Neural cell (in vitro differentiated cells): Measurements from ENCODE around the gene OTOF. TPM values are rescaled to one million over a fixed set of nuclear protein-coding genes. Genes with fewer than 3 reads are reported as not detected.

ENCODE experiments used
- H2AFZ ChIP-seq: fragments of 200-600, 300-800 bp; sonication (generic), shearing (Covaris generic); 2 replicates; pipeline ENCODE4 v1.6.0; 2014; ENCODE audit warnings: low read depth, mild to moderate bottlenecking, antibody characterized with exemption, low read length, moderate library complexity
- H3F3A ChIP-seq: fragments of 200-600 bp; shearing (Covaris generic); 2 replicates; pipeline ENCODE4 v1.6.1; 2016; ENCODE audit warnings: mild to moderate bottlenecking, moderate library complexity, mixed read lengths, antibody characterized with exemption, low read length; ENCODE audit not compliant: insufficient read depth, poor library complexity, severe bottlenecking
- H3K27ac ChIP-seq: fragments of 200-600, 300-800 bp; sonication (generic), shearing (Covaris generic); 2 replicates; pipeline ENCODE4 v1.5.1; 2014; ENCODE audit warnings: mild to moderate bottlenecking, low read length, moderate library complexity
- H3K27me3 ChIP-seq: fragments of 300-800, 200-600 bp; sonication (generic), shearing (Covaris generic); 2 replicates; pipeline ENCODE4 v1.6.0; 2014; ENCODE audit warnings: mild to moderate bottlenecking, low read depth, low read length, moderate library complexity; ENCODE audit not compliant: insufficient read depth
- H3K36me3 ChIP-seq: fragments of 300-800, 200-600 bp; sonication (generic), shearing (Covaris generic); 2 replicates; pipeline ENCODE4 v1.5.1; 2014; ENCODE audit warnings: mild to moderate bottlenecking, antibody characterized with exemption, low read length, moderate library complexity; ENCODE audit not compliant: insufficient read depth
- H3K4me2 ChIP-seq: fragments of 300-800, 200-600 bp; sonication (generic), shearing (Covaris generic); 2 replicates; pipeline ENCODE4 v1.6.0; 2014; ENCODE audit warnings: mild to moderate bottlenecking, low read length
- H3K4me3 ChIP-seq: fragments of 300-800, 200-600 bp; sonication (generic), shearing (Covaris generic); 2 replicates; pipeline ENCODE4 v1.5.1; 2014; ENCODE audit warnings: mild to moderate bottlenecking, low read length, moderate library complexity
- H3K79me2 ChIP-seq: fragments of 200-600 bp; shearing (Covaris generic); replicated peaks from 2 replicates; pipeline ENCODE4 v1.6.0; 2014; ENCODE audit warnings: mild to moderate bottlenecking, low read length, moderate library complexity; ENCODE audit not compliant: insufficient read depth
- H3K9ac ChIP-seq: fragments of 300-800, 200-600 bp; sonication (generic), shearing (Covaris generic); 2 replicates; pipeline ENCODE4 v1.6.1; 2016; ENCODE audit warnings: mild to moderate bottlenecking, low read length, mixed read lengths
- H3K9me2 ChIP-seq: fragments of 200-600 bp; shearing (Covaris generic); 2 replicates; pipeline ENCODE4 v1.6.1; 2016; ENCODE audit warnings: mild to moderate bottlenecking, low read length, mixed read lengths; ENCODE audit not compliant: insufficient read depth
- H3K9me3 ChIP-seq: fragments of 200-600, 300-800 bp; sonication (generic), shearing (Covaris generic); 2 replicates; pipeline ENCODE4 v1.6.1; 2016; ENCODE audit warnings: mild to moderate bottlenecking, mixed run types, low read length, moderate library complexity, mixed read lengths
- H4K20me1 ChIP-seq: fragments of 200-600 bp; shearing (Covaris generic); 2 replicates; pipeline ENCODE4 v1.6.1; 2016; ENCODE audit warnings: mild to moderate bottlenecking, mixed run types; ENCODE audit not compliant: insufficient read depth
- CTCF ChIP-seq: fragments of 450-650 bp; IDR thresholded peaks from 2 replicates; pipeline ENCODE4 v1.5.1; 2014; ENCODE audit warnings: antibody characterized with exemption, mild to moderate bottlenecking, moderate library complexity; ENCODE audit not compliant: poor library complexity, severe bottlenecking
- EP300 ChIP-seq: fragments of 450-650 bp; conservative IDR thresholded peaks from 2 replicates; pipeline ENCODE4 v1.6.1; 2014; ENCODE audit warnings: antibody characterized with exemption, mild to moderate bottlenecking, moderate library complexity; ENCODE audit not compliant: poor library complexity, severe bottlenecking
- EZH2 ChIP-seq: fragments of 200-600, 300-800 bp; shearing (Covaris generic), sonication (generic); IDR thresholded peaks from 2 replicates; pipeline ENCODE4 v1.6.1; 2014; ENCODE audit warnings: antibody characterized with exemption, low read length, borderline replicate concordance, mild to moderate bottlenecking; ENCODE audit not compliant: insufficient read depth, poor library complexity, severe bottlenecking
- MXI1 ChIP-seq: fragments of 450-650 bp; conservative IDR thresholded peaks from 2 replicates; pipeline ENCODE4 v1.6.1; 2014; ENCODE audit warnings: antibody characterized with exemption, mild to moderate bottlenecking; ENCODE audit not compliant: poor library complexity, severe bottlenecking
- POLR2AphosphoS5 ChIP-seq: IDR thresholded peaks from 2 replicates; pipeline ENCODE4 v1.6.1; 2012
- RAD21 ChIP-seq: fragments of 450-650 bp; conservative IDR thresholded peaks from 2 replicates; pipeline ENCODE4 v1.6.1; 2014; ENCODE audit warnings: antibody characterized with exemption, mild to moderate bottlenecking, moderate library complexity
- REST ChIP-seq: IDR thresholded peaks from 2 replicates; pipeline ENCODE4 v1.6.1; 2012; ENCODE audit warnings: borderline replicate concordance
- SMC3 ChIP-seq: fragments of 450-650 bp; conservative IDR thresholded peaks from 2 replicates; pipeline ENCODE4 v1.6.1; 2014; ENCODE audit warnings: antibody characterized with exemption, mild to moderate bottlenecking, moderate library complexity; ENCODE audit not compliant: poor library complexity
- TAF1 ChIP-seq: IDR thresholded peaks from 2 replicates; pipeline ENCODE4 v1.6.1; 2012; ENCODE audit warnings: low read depth
- polyA plus RNA-seq: library from polyadenylated mRNA; depleted of rRNA; stranded (reverse); fragments of >200 nt; gene quantifications from 2 replicates; pipeline ENCODE4 v1.2.3, GENCODE V29; 2014

Gene OTOF
- polyA plus RNA-seq, 1 donor from 2014 or later = not detected

- H3K79me2 ChIP-seq = no peaks in the 10 kb centered on the region
- H3K9ac ChIP-seq = no peak overlapping the region
- no peaks in the 10 kb centered on the region for H3K36me3 ChIP-seq
- H3F3A ChIP-seq = no peaks in the 10 kb centered on the region
- TF ChIP-seq POLR2AphosphoS5 = no peak
- no peaks in the 10 kb centered on the region for H3K27me3 ChIP-seq
- no peak overlapping the region for H2AFZ ChIP-seq
- H3K4me2 ChIP-seq = no peak overlapping the region
- no peak overlapping the region for H3K4me3 ChIP-seq
- H3K9me2 ChIP-seq = no peaks in the 10 kb centered on the region
- H3K27ac ChIP-seq = no peak overlapping the region
- no peaks in the 10 kb centered on the region for H4K20me1 ChIP-seq
- H3K9me3 ChIP-seq = no peaks in the 10 kb centered on the region
Observed at GRCh38 chr2:26516781-26517180, 38.9 kb upstream of the OTOF start.

GRCh38 chr2:26516246-26516645, 38.3 kb upstream of the OTOF start:
- H3K9me2 ChIP-seq = no peaks in the 10 kb centered on the region
- H2AFZ ChIP-seq = no peak overlapping the region
- H3K27me3 ChIP-seq = no peaks in the 10 kb centered on the region
- H3K4me3 ChIP-seq = no peak overlapping the region
- no peaks in the 10 kb centered on the region for H3F3A ChIP-seq
- H3K9ac ChIP-seq = no peak overlapping the region
- TF ChIP-seq EZH2 = no peak
- no peak for TF ChIP-seq POLR2AphosphoS5
- TF ChIP-seq SMC3 = no peak
- no peak for TF ChIP-seq CTCF
- no peak for TF ChIP-seq RAD21
- TF ChIP-seq TAF1 = no peak
- no peak for TF ChIP-seq MXI1
- TF ChIP-seq REST = no peak
- TF ChIP-seq EP300 = no peak
- H3K9me3 ChIP-seq = no peaks in the 10 kb centered on the region
- H3K79me2 ChIP-seq = no peaks in the 10 kb centered on the region
- H4K20me1 ChIP-seq = no peaks in the 10 kb centered on the region
- H3K4me2 ChIP-seq = no peak overlapping the region
- H3K36me3 ChIP-seq = no peaks in the 10 kb centered on the region
- H3K27ac ChIP-seq = no peak overlapping the region

GRCh38 chr2:26515771-26516170, 37.8 kb upstream of the OTOF start:
- Histone ChIP-seq H3K79me2 (no peaks in the 10 kb centered on the region), H3K4me2 (no peak overlapping the region), H3F3A (no peaks in the 10 kb centered on the region), H3K36me3 (no peaks in the 10 kb centered on the region), H3K27ac (no peak overlapping the region), H3K9ac (no peak overlapping the region), H2AFZ (no peak overlapping the region), H4K20me1 (no peaks in the 10 kb centered on the region), H3K27me3 (no peaks in the 10 kb centered on the region), H3K9me3 (no peaks in the 10 kb centered on the region), H3K4me3 (no peak overlapping the region), H3K9me2 (no peaks in the 10 kb centered on the region)
- TF ChIP-seq POLR2AphosphoS5 (no peak), EZH2 (no peak), RAD21 (no peak), MXI1 (no peak), SMC3 (no peak), TAF1 (no peak), EP300 (no peak)
